B cell (primary cell): Measurements from ENCODE around the gene HEXIM1. TPM values are rescaled to one million over a fixed set of nuclear protein-coding genes. Genes with fewer than 3 reads are reported as not detected.

Experiments
- ATAC-seq: fragments of 200-7000 bp; cut with Tn5 transposase; one replicate; pipeline ENCODE4 v1.10.0; 2021; ENCODE audit warnings: low read depth, mild to moderate bottlenecking, moderate number of reproducible peaks, moderate library complexity
- CTCF ChIA-PET: fragments of 350-600 bp; sonication (Branson Sonifier 250); formaldehyde crosslinking; loops from one replicate; lab custom pipeline; 2021; ENCODE audit warnings: antibody characterized with exemption, inconsistent platforms; lab: Charles Lee
- POLR2A ChIA-PET: fragments of 350-600 bp; sonication (Branson Sonifier 250); formaldehyde crosslinking; loops from one replicate; lab custom pipeline; 2021; ENCODE audit warnings: antibody characterized with exemption; lab: Charles Lee
- DNase-seq: peaks from one replicate; pipeline ENCODE4 v3.0.0; 2013
- H2AFZ ChIP-seq: 2 replicates; pipeline ENCODE4 v1.6.1; 2012; ENCODE audit warnings: mild to moderate bottlenecking, low read depth, low read length; ENCODE audit not compliant: insufficient read depth, poor library complexity, severe bottlenecking
- H3K27ac ChIP-seq, 2 donors: 1 replicate in 1 of 2; 2 replicates in 1 of 2; pipeline ENCODE4 v1.5.1; 2012 to 2013; ENCODE audit warnings: low read length in 2 of 2, mild to moderate bottlenecking in 2 of 2, moderate library complexity in 1 of 2
- H3K27me3 ChIP-seq, 4 experiments: fragments of 200-600 bp in 1 of 4; sonication (generic) in 1 of 4; replicated peaks in 1 of 4; 1 replicate in 2 of 4; 2 replicates in 2 of 4; pipeline versions ENCODE4 v1.6.1 to v1.7.0; 2013 to 2016; ENCODE audit warnings: low read length in 3 of 4, mild to moderate bottlenecking in 2 of 4, mixed read lengths in 1 of 4, moderate library complexity in 1 of 4; ENCODE audit not compliant: insufficient read depth in 4 of 4, control insufficient read depth in 3 of 4; ENCODE audit errors: control extremely low read depth in 1 of 4
- H3K36me3 ChIP-seq, 2 experiments: replicated peaks in 1 of 2; 1 replicate in 1 of 2; 2 replicates in 1 of 2; pipeline versions ENCODE4 v1.6.1 to v1.7.1; 2013; ENCODE audit warnings: low read length in 1 of 2; ENCODE audit not compliant: insufficient read depth in 2 of 2, control insufficient read depth in 1 of 2; ENCODE audit errors: control extremely low read depth in 1 of 2, extremely low read depth in 1 of 2
- H3K4me1 ChIP-seq, 2 donors: fragments of 200-600 bp in 1 of 2; sonication (generic) in 1 of 2; 1 replicate in 1 of 2; 2 replicates in 1 of 2; pipeline versions ENCODE4 v1.5.1 to v1.6.1; 2013 to 2017; ENCODE audit warnings: low read length in 2 of 2; ENCODE audit not compliant: control insufficient read depth in 2 of 2, insufficient read depth in 2 of 2
- H3K4me2 ChIP-seq: replicated peaks from 2 replicates; pipeline ENCODE3; 2012; ENCODE audit warnings: mild to moderate bottlenecking, low read depth, low read length; ENCODE audit not compliant: poor library complexity, severe bottlenecking
- H3K4me3 ChIP-seq, 5 experiments: fragments of 200-600 bp in 1 of 5; sonication (generic) in 1 of 5; 1 replicate in 3 of 5; 2 replicates in 2 of 5; pipeline versions ENCODE4 v1.5.1 to v1.7.0; 2011 to 2016; ENCODE audit warnings: low read length in 4 of 5, mild to moderate bottlenecking in 4 of 5, low read depth in 2 of 5, control low read depth in 1 of 5, moderate library complexity in 1 of 5; ENCODE audit not compliant: insufficient read depth in 1 of 5; ENCODE audit errors: control extremely low read depth in 1 of 5, extremely low read depth in 1 of 5
- H3K79me2 ChIP-seq: fragments of 200-600 bp; sonication (generic); one replicate; pipeline ENCODE4 v1.6.0; 2016; ENCODE audit warnings: low read length; ENCODE audit not compliant: control insufficient read depth, insufficient read depth
- H3K9ac ChIP-seq: fragments of 200-600 bp; sonication (generic); 2 replicates; pipeline ENCODE4 v1.6.1; 2017; ENCODE audit warnings: mild to moderate bottlenecking, low read length, moderate library complexity
- H3K9me3 ChIP-seq, 3 donors: one replicate each; pipeline versions ENCODE4 v1.6.1 to v1.7.1; 2013; ENCODE audit warnings: low read length in 2 of 3; ENCODE audit not compliant: control insufficient read depth in 2 of 3, insufficient read depth in 1 of 3; ENCODE audit errors: control extremely low read depth in 1 of 3
- H4K20me1 ChIP-seq: 2 replicates; pipeline ENCODE4 v1.6.0; 2012; ENCODE audit warnings: mild to moderate bottlenecking, low read length; ENCODE audit not compliant: insufficient read depth, control insufficient read depth, poor library complexity, severe bottlenecking
- H3K27ac Mint-ChIP-seq: one replicate; pipeline ENCODE4 v1.8.0; 2021; ENCODE audit warnings: mixed read lengths
- H3K27me3 Mint-ChIP-seq: one replicate; pipeline ENCODE4 v1.8.0; 2021; ENCODE audit warnings: mixed read lengths
- H3K4me1 Mint-ChIP-seq: one replicate; pipeline ENCODE4 v1.8.0; 2021; ENCODE audit warnings: mixed read lengths
- H3K4me3 Mint-ChIP-seq: one replicate; pipeline ENCODE4 v1.8.0; 2021; ENCODE audit warnings: mixed read lengths
- H3K9me3 Mint-ChIP-seq: one replicate; pipeline ENCODE4 v1.8.0; 2022; ENCODE audit warnings: mixed read lengths; ENCODE audit not compliant: insufficient read depth
- EZH2 ChIP-seq: IDR thresholded peaks from 2 replicates; pipeline ENCODE4 v1.6.1; 2012; ENCODE audit warnings: borderline replicate concordance, low read depth, mild to moderate bottlenecking, moderate library complexity, low read length; ENCODE audit not compliant: insufficient read depth, poor library complexity, severe bottlenecking
- WGBS: methylation state at CpG from one replicate; pipeline ENCODE4 v1.1.5; 2013; ENCODE audit warnings: missing lambda C conversion rate; ENCODE audit not compliant: insufficient coverage; 5-methylcytosine and 5-hydroxymethylcytosine counted together
- intact Hi-C: fragments of 100-400 bp; cut with micrococcal nuclease; formaldehyde crosslinking; loops from one replicate; pipeline ENCODE4 v1.10.0; 2022
- polyA plus RNA-seq: library from polyadenylated mRNA; depleted of rRNA; stranded (reverse); fragments of >200 nt; gene quantifications from 2 replicates; pipeline ENCODE4 v1.2.3, GENCODE V29; 2012
- total RNA-seq, 2 donors: library from RNA; stranded (reverse); fragments of 120-200 nt in 1 of 2; gene quantifications; 1 replicate in 1 of 2; 2 replicates in 1 of 2; pipeline versions ENCODE4 v1.2.3 to v1.2.4, GENCODE V29; 2013 to 2022
- TF ChIP-seq, protein P1 (sequence below): fragments of 200-600 bp; IDR thresholded peaks from one replicate; pipeline ENCODE4 v1.8.0; 2022; ENCODE audit warnings: antibody characterized with exemption, mild to moderate bottlenecking

The HEXIM1 gene
- total and polyA plus RNA-seq, 2 donors (not counting 1 experiment from before 2014, with no cell fraction given) = 23.7 to 48.9 TPM

DNA sequence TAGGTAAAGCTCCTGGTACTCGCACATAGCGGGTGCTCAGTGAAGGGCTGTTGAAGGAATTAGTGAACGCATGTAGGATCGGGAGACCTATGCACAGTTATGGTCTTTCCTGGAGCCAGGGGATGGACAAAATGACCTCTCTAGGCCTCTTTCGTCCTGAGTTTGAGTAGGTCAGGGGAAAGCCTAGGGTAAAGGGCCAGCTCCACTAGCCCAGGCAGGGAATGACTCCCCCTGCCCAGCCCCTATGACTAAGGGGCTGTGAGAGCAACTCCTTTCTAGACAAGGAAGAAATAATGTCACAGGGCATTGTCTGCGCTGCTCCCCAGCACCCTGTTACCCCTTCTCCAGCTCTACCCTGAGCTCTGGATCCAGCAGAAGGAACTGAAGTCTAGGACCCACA is 48.8 kb downstream of the HEXIM1 start:
- Mint-ChIP-seq H3K4me3 (no peak overlapping the region), H3K9me3 (no peaks in the 10 kb centered on the region), H3K27ac (no peak overlapping the region), H3K27me3 (no peaks in the 10 kb centered on the region), H3K4me1 (peaks cover 9% of the 10 kb centered on the region)
- Histone ChIP-seq H3K4me3 (no peak overlapping the region), H3K4me1 (peaks cover 0 to 6% of the 10 kb centered on the region in 2 donors), H3K79me2 (no peaks in the 10 kb centered on the region), H4K20me1 (no peaks in the 10 kb centered on the region), H3K27me3 (no peaks in the 10 kb centered on the region), H3K9ac (no peak overlapping the region), H3K4me2 (no peak overlapping the region), H3K9me3 (no peaks in the 10 kb centered on the region), H3K36me3 (no peaks in the 10 kb centered on the region), H3K27ac (no peak overlapping the region), H2AFZ (no peak overlapping the region)
- WGBS = 94% methylated on average over 4 of the region's 6 CpGs
- DNase-seq = no peak
- no peak for ATAC-seq
- intact Hi-C loops = loop anchor here (1.0 to 2.0 kb wide), 2 partner anchors 62 to 422 kb away; partner anchors contain the start of gene ACBD4
- ChIA-PET CTCF (interaction anchor here (0.5 to 12.2 kb wide), 36 partner anchors 8 to 1056 kb away, joined by 3 to 233 read pairs (median 5); partner anchors contain the start of genes ACBD4, EFTUD2, FMNL1 and HEXIM1), POLR2A (interaction anchor here (0.7 to 2.0 kb wide), 4 partner anchors 36 to 61 kb away, joined by 4 to 9 read pairs (median 8); partner anchors contain the start of genes ACBD4 and HEXIM2)
- TF ChIP-seq, protein P1, sequence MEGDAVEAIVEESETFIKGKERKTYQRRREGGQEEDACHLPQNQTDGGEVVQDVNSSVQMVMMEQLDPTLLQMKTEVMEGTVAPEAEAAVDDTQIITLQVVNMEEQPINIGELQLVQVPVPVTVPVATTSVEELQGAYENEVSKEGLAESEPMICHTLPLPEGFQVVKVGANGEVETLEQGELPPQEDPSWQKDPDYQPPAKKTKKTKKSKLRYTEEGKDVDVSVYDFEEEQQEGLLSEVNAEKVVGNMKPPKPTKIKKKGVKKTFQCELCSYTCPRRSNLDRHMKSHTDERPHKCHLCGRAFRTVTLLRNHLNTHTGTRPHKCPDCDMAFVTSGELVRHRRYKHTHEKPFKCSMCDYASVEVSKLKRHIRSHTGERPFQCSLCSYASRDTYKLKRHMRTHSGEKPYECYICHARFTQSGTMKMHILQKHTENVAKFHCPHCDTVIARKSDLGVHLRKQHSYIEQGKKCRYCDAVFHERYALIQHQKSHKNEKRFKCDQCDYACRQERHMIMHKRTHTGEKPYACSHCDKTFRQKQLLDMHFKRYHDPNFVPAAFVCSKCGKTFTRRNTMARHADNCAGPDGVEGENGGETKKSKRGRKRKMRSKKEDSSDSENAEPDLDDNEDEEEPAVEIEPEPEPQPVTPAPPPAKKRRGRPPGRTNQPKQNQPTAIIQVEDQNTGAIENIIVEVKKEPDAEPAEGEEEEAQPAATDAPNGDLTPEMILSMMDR = no peak
- TF ChIP-seq EZH2 = no peak
